Stimulated activated CD8-positive, alpha-beta memory T cell treated with anti-CD3 and anti-CD28 coated beads, Interleukin-12 subunit alpha, Interleukin-12 subunit beta, amount 100 ng/mL, for 24 hours (primary cell): ENCODE data around the gene DYNC1LI2.

Experiments used
- DNase-seq: peaks from one replicate; pipeline ENCODE4 v3.0.0-alpha.2; 2020; ENCODE audit errors: extremely low read depth

Gene DYNC1LI2

GRCh38 chr16:66740010-66740409, 11.4 kb downstream of the DYNC1LI2 start:
- no peak for DNase-seq

- no peak for DNase-seq
Observed at GRCh38 chr16:66735891-66736290, 15.5 kb downstream of the DYNC1LI2 start.

- DNase-seq, result no peak
Observed at GRCh38 chr16:66731101-66731500, 20.3 kb downstream of the DYNC1LI2 start.

GRCh38 chr16:66728804-66729203, 22.6 kb downstream of the DYNC1LI2 start:
- DNase-seq, result no peak

GRCh38 chr16:66728117-66728787, 23.2 kb downstream of the DYNC1LI2 start:
- no peak for DNase-seq

GRCh38 chr16:66720766-66721165, 30.6 kb downstream of the DYNC1LI2 start:
- DNase-seq, result no peak

- no peak for DNase-seq
Observed at GRCh38 chr16:66719246-66719645, 32.2 kb downstream of the DYNC1LI2 start.

GRCh38 chr16:66717776-66718175, 33.6 kb downstream of the DYNC1LI2 start:
- DNase-seq, result no peak

- DNase-seq, result no peak
Observed at GRCh38 chr16:66717112-66717675, 34.2 kb downstream of the DYNC1LI2 start.

- DNase-seq, result no peak
Observed at GRCh38 chr16:66714654-66715307, 36.6 kb downstream of the DYNC1LI2 start.

GRCh38 chr16:66714062-66714461, 37.3 kb downstream of the DYNC1LI2 start:
- DNase-seq, result no peak

GRCh38 chr16:66713076-66713475, 38.3 kb downstream of the DYNC1LI2 start:
- DNase-seq, result no peak

- DNase-seq, result no peak
Observed at GRCh38 chr16:66712512-66712911, 38.9 kb downstream of the DYNC1LI2 start.

GRCh38 chr16:66711581-66711980, 39.8 kb downstream of the DYNC1LI2 start:
- DNase-seq, result no peak

GRCh38 chr16:66706506-66706880, 44.9 kb downstream of the DYNC1LI2 start:
- no peak for DNase-seq

- DNase-seq, result no peak
Observed at GRCh38 chr16:66705790-66706505, 45.5 kb downstream of the DYNC1LI2 start.

GRCh38 chr16:66703406-66704215, 47.8 kb downstream of the DYNC1LI2 start:
- DNase-seq, result no peak

GRCh38 chr16:66701516-66701915, 49.9 kb downstream of the DYNC1LI2 start:
- DNase-seq, result no peak

- DNase-seq, result no peak
Observed at GRCh38 chr16:66701026-66701425, 50.4 kb downstream of the DYNC1LI2 start.

GRCh38 chr16:66699898-66700297, 51.5 kb downstream of the DYNC1LI2 start:
- DNase-seq, result no peak

GRCh38 chr16:66698046-66698445, 53.4 kb downstream of the DYNC1LI2 start:
- no peak for DNase-seq
